ENCODE results near the gene PDCD11.
"Not testable (repeated sequence)": the region's sequence is repeated elsewhere in the genome, so short reads cannot be mapped to it uniquely, and the experiment has no call there.

The PDCD11 gene

DNA sequence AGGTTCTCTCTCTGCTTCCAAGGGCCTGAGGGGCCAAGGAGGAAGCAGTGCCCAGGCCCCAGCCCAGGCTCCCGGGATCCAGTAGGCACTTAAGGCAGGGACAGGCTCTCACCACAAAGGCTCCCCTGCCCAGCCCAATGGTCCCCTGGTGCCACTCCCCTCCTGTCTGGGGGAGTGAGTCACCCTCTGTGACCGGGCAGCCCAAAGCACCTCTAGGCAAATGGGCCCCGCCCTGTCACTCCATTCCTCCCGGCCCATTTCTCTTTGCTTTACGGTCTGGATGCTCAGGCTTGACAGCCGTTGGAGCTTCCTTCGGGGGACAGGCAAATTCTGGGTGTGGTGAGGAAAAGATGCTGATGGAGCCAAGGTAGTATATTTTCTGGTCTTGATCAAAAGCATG lies 82.7 kb downstream of the PDCD11 start, which contains the start of gene CALHM3:
Gene CALHM3 (minus strand): TSS at position 106 of the 400 bp plus-strand sequence. CDS start 208 bp downstream, outside the sequence.
- no peak for DNase-seq

DNA sequence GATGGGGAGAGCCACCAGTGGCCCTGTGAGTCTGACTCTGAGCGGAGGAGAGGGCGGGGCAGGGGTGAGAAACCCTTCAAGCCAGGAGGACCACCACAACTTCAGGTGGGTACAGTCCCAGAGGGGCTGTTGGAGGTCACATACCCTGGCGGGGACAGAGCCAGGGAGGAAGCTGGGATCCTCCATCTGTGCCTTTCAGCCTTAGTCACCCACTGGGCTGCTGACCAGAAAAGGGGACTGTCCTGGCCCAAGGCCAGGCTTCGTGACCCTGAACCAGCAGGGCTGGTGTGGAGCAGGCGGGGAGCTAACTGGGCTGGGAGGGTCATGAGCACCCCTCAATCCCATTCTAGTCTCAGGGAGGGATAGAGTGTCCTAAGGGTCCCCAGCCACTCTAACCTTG lies 84.1 kb downstream of the PDCD11 start:
- no peak for DNase-seq

DNA sequence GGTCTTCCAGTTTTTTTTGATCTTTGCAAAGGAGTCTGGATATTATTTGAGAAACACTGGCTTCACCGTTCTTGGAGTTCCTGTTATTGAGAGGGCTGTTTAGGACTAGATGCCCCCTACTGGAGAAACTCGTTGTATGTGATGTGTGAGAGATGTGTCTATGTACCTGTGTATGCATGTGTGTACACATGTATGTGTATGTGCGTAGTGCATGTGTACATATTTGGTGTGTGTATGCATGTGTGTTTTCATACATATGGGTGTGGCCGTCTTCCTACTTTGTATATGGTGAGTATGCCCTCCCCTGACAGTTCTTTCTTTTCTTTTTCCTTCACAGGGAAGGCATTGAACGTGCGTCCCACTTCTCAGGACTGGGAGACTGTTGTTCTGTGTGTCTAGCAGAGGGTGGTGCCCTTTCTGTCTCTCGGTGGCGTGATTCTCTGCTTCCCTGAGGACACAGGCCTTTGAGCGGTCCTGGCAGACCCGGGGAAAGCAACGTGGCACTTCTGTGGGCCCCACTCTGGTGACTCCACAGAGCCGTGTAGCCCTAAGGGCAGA lies 85.6 kb downstream of the PDCD11 start:
- DNase-seq, result peak; percentile 81

DNA sequence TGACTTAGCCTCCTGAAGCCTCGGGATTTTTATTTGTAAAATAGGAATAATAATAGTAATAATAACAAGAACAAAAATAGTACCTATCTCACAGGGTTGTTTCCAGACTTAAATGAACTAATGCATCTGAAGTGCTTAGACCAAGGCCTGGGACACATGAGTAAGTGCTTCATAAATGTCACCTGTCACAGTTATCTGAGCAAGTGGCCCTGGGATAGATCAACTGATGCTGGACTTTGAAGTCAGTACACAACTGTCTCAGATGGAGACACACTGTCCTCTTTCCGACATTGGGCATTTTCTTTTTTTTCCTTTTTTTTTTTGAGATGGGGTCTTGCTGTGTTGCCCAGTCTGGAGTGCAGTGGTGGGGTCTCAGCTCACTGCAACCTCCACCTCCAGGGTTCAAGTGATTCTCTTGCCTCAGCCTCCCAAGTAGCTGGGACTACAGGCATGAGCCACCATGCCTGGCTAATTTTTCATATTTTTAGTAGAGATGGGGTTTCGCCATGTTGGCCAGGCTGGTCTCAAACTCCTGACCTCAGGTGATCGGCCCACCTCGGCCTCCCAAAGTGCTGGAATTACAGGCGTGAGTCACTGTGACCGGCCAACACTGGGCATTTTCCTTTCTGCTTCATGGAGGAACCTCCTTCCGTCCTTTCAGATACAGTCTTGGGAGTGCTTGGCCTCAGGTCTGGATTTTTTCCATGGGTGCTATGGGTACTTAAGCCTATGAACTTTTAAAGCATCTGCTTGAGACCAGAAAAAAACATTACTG lies 90.4 kb downstream of the PDCD11 start:
- DNase-seq, result not testable (repeated sequence)

DNA sequence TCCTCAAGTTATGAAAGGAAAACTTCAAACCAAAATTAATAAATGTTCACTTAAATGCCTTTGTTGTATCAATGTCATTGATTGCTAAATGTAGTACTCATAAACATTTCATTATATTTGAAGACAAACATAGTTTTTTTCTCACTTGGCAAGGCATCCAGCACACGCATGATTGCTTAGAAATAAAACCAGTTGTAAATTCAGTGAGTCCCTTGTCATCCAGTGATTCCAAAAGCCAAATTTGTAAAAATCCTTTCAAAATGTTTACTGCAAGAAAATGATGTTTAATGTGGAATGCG lies 90.9 kb downstream of the PDCD11 start:
- DNase-seq, result no peak

DNA sequence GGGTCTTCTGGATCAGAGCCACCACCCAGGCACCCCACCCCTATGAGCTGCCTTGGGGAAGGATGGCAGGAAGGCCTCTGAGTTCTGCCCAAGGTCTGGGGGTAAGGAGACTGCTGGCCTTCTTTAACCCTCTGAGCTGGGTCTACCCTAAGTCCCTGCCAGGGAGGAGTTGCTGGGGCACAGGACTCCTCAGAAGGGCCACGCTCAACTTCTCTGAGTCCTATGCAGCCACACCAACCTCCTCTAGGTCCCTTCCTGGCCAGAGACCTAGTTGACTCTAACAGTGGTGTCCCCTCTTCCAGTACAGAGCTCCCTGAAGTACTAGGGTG lies 94.5 kb downstream of the PDCD11 start:
- no peak for DNase-seq

DNA sequence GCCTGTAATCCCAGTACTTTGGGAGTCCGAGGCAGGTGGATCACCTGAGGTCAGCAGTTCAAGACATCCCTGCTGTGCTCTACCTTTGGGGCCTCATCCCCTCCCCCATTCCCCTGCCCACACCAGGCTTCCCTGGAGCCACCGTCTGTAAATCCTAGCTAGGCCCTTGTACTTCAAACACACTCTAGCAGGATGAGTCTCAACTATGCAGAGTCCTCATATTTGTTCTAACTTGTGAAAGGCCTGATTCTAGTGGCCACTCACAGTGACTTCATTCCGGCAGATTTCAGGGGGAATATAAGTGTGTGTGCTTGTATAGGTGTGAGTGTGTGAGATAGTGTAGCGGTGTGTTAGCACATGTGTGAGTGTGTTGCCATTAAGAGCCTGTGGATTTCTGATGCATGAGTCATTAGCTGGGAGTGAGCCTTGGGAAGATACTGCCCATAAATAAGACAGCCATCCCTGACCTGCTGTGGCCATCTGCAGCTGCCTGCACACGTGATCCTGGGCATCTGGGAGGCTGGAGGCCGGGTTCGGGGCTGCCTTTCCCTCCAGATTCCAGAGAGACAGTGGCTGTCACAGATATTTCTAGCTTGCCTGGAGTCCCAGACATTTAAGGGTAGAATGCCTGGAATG lies 95.4 kb downstream of the PDCD11 start:
- no peak for DNase-seq

DNA sequence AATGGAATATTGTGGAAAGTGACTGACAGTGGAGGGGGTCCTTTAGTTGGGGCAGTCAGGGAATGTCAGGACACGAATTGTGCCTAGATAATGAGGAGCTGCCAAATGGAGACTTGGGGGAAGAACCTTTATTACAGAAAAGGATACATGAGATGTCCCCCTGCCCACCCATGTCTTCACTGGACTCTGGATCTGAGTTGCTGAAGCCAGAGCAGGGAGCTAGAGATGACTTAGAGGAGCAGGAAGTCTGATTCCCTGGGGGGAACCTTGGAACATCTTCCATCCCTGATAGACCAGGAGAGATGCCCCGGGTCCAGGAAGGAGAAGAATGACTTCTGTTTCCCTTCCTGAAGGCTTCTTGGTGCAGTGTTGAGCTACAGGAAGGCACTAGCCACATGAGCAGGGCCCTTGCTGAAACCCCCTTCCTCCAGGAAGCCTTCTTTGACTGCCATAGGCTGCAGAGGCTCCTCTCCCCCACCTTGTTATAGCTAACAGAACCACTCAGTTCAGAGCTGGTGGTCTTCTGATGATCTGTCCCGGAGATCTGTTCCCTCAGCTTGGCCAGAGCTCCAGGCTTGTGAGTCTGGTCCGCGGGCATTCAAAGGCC lies 96.3 kb downstream of the PDCD11 start:
- DNase-seq, result no peak

DNA sequence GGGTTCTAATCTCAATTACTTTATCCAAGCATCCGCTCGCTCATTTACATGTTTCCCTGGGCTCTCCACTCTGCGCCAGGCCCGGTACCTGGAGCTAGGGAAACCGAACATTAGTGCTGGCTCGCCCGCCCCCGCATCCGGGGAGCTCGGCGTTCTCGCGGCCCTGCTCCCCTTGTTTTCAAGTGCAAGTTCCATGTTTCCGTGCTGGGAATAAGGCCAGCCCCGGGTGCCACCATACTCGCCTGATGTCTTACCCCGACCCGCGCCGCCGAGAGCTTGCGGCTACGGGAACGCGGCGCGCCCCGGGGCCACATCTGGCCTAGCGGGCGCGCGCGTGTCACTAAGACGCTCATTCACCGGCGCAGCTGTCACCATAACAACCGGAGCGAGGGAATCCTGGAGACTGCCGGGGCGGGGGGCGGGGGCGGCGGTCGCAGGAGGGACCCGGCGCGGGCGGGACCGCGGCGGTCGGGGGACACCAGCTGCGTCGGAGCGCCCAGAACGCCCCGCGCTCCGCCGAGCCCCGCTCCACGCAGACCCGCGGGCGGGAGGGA lies 97.0 kb downstream of the PDCD11 start, which contains the start of gene NEURL1:
Gene NEURL1 (plus strand): TSS at position 344 of the 554 bp plus-strand sequence. CDS start 683 bp downstream, outside the sequence.
- DNase-seq, result peak; percentile 37

DNA sequence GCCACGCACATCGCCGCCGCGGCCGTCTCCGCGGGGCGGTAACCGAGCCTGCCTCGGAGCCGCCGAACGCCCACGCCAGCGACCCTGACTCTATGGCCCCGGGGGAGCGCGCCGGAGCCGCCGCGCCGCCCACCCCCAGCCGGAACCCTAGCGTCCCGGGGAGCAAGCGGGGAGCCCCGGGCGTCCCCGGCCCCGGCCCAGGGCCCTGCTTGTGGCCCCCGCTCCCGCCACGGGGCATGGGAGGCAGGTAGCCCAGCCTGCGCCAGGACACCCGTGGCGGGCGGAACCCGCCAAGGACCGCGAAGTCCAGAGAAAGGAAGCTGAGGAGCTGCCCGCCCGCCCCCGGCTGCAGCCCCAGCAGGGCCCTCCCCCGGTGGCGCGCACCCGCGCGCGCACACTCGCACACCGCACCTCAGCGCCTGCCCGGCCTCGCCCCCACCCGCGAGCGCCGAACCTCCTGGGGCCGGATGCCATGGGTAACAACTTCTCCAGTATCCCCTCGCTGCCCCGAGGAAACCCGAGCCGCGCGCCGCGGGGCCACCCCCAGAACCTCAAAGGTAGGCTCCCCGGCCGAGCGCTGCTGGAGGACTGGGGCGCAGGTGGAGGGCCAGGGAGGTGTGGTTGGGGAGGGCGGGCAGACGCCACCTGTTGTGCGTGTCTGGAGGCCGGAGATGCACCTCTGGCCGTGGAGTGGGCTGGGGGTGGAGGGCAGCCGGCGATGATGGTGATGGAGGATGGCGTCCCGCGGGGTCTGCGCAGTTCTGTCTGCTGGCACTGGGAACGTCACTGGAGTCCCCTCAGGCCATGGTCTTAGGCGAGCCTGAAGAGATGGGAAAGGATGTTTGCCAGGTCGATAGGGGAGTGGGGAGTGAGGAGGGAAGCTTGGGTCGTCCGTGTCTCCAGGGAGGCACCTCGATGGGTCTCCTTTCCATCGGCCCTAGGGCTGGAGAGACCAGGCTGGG lies 97.8 kb downstream of the PDCD11 start:
- DNase-seq, result peak; percentile 32

DNA sequence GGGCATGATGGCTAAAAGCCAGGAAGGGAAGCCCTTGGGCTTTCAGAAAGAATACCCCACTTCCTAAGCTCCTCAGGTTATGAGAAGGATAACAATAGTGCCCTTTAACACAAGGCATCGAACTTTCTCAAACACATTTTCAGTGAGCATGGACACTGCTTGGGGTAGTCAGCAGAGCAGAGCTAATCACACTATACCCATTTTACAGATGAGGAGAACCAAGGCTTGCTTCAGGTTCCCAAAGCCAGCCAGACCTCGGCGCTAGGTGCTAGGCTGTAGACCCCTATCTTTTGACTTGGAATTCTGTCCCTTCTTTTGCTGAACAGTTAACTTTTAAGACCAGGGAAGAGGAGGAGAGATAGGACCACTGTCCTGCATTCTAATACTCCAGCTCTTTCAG lies 98.9 kb downstream of the PDCD11 start:
- no peak for DNase-seq
